Stimulated activated CD4-positive, alpha-beta T cell treated with anti-CD3 and anti-CD28 coated beads, Interleukin-15, amount 100 ng/mL, for 1 hour (primary cell): ENCODE results near the gene GJA3.
A peak's percentile ranks its signal among the peaks of the same experiment; 100 is the strongest.

Source experiments
- DNase-seq, 2 donors: peaks; one replicate each; pipeline ENCODE4 v3.0.0-alpha.2; 2020; ENCODE audit warnings: low read depth in 1 of 2, low spot score in 1 of 2

The GJA3 gene

GRCh38 chr13:20160306-20161274 lies at the start of gene GJA3:
Gene GJA3, minus strand, starts transcription at chr13:20161052. Its CDS starts 17,764 bp downstream, at chr13:20143288.
- DNase-seq, result peak in 1 of 2 donors; percentile 37

GRCh38 chr13:20209948-20210347 lies 49.1 kb upstream of the GJA3 start:
- no peak for DNase-seq

GRCh38 chr13:20206698-20207235 lies 45.9 kb upstream of the GJA3 start:
- no peak for DNase-seq

- no peak for DNase-seq
Observed at GRCh38 chr13:20206065-20206697, 45.3 kb upstream of the GJA3 start.

DNA sequence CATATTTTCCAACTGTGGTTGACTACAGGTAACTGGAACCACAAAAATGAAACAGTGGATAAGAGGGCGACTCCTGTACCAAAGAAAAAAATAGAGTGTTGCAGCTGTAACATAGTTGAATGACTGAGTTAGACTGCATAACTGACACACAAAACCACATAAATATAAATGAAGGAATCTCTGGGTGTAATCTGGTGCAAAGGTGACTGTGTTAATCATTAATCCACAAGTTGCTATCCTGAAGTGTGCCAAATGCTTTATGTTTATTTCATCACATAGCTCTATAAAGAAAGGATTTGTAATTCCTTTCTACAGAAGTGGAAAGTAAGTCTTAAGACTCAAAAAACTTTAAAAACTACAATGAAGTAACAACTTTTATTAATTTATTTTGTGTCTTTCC lies 37.9 kb upstream of the GJA3 start:
- DNase-seq, result no peak

DNA sequence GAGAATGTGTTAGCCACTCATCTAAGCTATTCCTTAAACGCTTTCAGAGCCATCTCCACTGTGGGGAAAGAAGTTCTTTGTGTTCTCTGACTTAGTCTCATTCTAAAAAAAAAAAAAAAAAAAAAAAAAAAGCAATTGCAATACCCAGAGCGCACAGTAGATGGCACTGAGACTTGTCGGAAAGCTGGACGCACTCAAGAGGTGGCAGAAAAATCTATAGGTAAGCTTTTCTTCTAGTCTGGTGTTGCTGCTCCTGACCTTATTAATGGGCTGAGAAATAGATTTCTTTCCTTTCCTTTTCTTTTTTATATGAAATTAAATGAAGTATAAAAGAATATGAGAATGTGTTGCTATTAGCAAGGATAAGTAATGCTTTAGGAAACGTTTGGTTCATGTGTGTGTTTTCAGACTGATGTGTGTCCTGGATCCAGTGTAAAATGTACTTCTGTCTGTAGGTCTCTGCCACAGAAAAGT lies 36.5 kb upstream of the GJA3 start:
- DNase-seq, result no peak

- DNase-seq, result no peak
Observed at GRCh38 chr13:20195801-20196200, 34.9 kb upstream of the GJA3 start.

DNA sequence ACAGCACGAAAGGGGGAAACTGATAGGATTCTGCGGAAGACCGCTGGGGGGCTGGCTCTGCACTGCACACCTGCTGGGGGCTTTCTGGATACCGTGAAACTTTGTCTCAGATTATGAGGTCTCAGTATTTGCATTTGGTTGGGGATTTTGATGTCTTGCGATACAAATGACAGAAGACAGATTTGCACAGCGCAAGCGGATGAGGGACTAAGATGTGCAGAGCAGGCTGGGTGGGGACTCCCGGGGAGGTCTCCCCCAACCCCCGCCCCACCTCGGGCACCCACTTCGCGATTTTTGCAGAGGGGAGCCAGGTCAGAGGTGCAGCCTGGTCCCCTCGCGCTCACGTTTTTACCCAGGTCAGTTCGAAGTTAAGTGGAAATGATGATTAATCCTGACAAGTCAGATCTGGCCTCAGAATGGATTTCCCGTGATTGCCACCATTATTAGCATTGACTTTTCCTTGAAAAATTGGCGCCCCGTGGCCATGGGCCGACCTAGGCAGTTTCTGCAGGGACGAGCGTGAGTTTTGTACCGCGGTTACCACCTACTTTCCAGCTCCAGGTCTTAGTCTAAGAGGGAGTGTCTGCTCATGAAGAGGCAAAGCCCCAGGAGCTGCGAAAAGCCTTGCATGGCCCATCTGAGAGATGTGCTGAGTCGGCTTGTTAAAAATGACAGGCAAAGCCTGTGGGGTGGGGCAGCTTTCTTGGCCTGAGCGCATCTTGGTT lies 33.2 kb upstream of the GJA3 start:
- DNase-seq, result no peak

GRCh38 chr13:20193162-20193906 lies 32.5 kb upstream of the GJA3 start:
- no peak for DNase-seq

- DNase-seq, result no peak
Observed at GRCh38 chr13:20192836-20193161, 31.9 kb upstream of the GJA3 start, which contains the start of gene GJB2. Gene GJB2, minus strand, starts transcription at chr13:20192938. Its CDS starts 3,357 bp downstream, at chr13:20189581.

GRCh38 chr13:20192158-20192835 lies 31.4 kb upstream of the GJA3 start:
- no peak for DNase-seq

GRCh38 chr13:20191311-20192157 lies 30.7 kb upstream of the GJA3 start:
- DNase-seq, result no peak

GRCh38 chr13:20190481-20191310 lies 29.8 kb upstream of the GJA3 start:
- DNase-seq, result no peak

- no peak for DNase-seq
Observed at GRCh38 chr13:20190076-20190475, 29.2 kb upstream of the GJA3 start.

DNA sequence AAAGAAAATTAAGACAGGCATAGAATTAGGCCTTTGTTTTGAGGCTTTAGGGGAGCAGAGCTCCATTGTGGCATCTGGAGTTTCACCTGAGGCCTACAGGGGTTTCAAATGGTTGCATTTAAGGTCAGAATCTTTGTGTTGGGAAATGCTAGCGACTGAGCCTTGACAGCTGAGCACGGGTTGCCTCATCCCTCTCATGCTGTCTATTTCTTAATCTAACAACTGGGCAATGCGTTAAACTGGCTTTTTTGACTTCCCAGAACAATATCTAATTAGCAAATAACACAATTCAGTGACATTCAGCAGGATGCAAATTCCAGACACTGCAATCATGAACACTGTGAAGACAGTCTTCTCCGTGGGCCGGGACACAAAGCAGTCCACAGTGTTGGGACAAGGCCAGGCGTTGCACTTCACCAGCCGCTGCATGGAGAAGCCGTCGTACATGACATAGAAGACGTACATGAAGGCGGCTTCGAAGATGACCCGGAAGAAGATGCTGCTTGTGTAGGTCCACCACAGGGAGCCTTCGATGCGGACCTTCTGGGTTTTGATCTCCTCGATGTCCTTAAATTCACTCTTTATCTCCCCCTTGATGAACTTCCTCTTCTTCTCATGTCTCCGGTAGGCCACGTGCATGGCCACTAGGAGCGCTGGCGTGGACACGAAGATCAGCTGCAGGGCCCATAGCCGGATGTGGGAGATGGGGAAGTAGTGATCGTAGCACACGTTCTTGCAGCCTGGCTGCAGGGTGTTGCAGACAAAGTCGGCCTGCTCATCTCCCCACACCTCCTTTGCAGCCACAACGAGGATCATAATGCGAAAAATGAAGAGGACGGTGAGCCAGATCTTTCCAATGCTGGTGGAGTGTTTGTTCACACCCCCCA lies 28.1 kb upstream of the GJA3 start:
- no peak for DNase-seq

GRCh38 chr13:20186771-20187170 lies 25.9 kb upstream of the GJA3 start:
- DNase-seq, result no peak

DNA sequence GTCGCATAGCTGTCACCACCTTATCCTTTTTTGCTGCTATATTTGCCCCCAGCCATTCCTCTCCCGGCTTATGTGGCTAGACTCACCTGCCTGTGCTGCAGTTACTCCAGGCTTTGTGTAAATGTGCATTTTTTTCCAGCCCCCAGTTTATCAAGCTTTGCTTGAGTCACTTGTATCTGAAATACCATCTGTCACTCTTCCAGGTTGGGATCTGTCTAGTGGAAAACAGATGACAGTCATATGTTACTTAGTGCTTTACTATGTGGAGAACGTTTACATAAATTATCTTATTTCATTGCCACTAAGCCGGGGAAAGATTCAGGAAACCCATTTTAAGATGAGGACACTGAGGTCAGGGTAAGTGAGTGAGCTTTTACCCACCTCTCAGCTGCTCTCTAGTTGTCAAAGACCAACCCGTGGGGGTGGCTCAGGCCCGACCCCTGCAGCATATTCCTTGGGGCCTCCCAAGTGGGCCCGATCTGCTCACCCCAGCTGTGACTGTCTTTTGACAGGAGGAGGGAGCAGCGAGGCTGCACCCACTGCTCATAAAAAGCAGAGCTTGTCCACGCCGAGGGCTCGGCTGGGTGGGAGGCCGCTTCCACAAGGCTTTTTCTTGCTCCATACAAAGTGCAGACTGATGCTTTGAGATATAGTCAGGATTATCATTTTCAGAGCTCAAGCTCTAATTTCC lies 24.7 kb upstream of the GJA3 start:
- no peak for DNase-seq
